ENCODE results near the gene SCNN1B. TPM values are rescaled to one million over a fixed set of nuclear protein-coding genes. Genes with fewer than 3 reads are reported as not detected.

Gene SCNN1B
- total RNA-seq, 2 donors from 2014 or later: 9.2 to 11.8 TPM

- no peak for DNase-seq (ENCODE audit: low spot score)
- Histone ChIP-seq H3K4me1 (replicated peaks) (no peaks in the 10 kb centered on the region), H3K27me3 (replicated peaks; ENCODE audit: insufficient read depth) (no peaks in the 10 kb centered on the region), H3K4me3 (no peak overlapping the region), H3K27ac (no peak overlapping the region), H3K36me3 (no peaks in the 10 kb centered on the region), H3K9me3 (no peaks in the 10 kb centered on the region)
- intact Hi-C loops (cut with DNase I): no loop called here
- TF ChIP-seq CTCF (IDR thresholded peaks at IDR 0.05): no peak
- 83% methylated on average over 7 of the region's 7 CpGs for WGBS
Observed at GRCh38 chr16:23306199-23307100, 4.3 kb downstream of the SCNN1B start.

GRCh38 chr16:23310217-23310616, 8.1 kb downstream of the SCNN1B start:
- no peak for DNase-seq (ENCODE audit: low spot score)
- Histone ChIP-seq H3K4me3 (no peak overlapping the region), H3K27me3 (replicated peaks; ENCODE audit: insufficient read depth) (peaks cover 2% of the 10 kb centered on the region), H3K9me3 (no peaks in the 10 kb centered on the region), H3K4me1 (replicated peaks) (no peaks in the 10 kb centered on the region), H3K27ac (no peak overlapping the region), H3K36me3 (no peaks in the 10 kb centered on the region)
- intact Hi-C loops (cut with DNase I): no loop called here
- TF ChIP-seq POLR2A (IDR thresholded peaks at IDR 0.05): no peak
- TF ChIP-seq POLR2AphosphoS5 (IDR thresholded peaks at IDR 0.05): peak; percentile 63
- no peak for TF ChIP-seq CTCF (IDR thresholded peaks at IDR 0.05)

- no peaks in the 10 kb centered on the region for H3K9me3 ChIP-seq
- H3K4me1 ChIP-seq (replicated peaks): no peaks in the 10 kb centered on the region
- TF ChIP-seq POLR2A (IDR thresholded peaks at IDR 0.05): no peak
- no peak for TF ChIP-seq CTCF (IDR thresholded peaks at IDR 0.05)
- TF ChIP-seq POLR2AphosphoS5 (IDR thresholded peaks at IDR 0.05): no peak
- intact Hi-C loops (cut with DNase I): no loop called here
- 98% methylated on average over 5 of the region's 5 CpGs for WGBS
- DNase-seq (ENCODE audit: low spot score): no peak
- no peak overlapping the region for H3K27ac ChIP-seq
- no peaks in the 10 kb centered on the region for H3K36me3 ChIP-seq
- no peak overlapping the region for H3K4me3 ChIP-seq
- H3K27me3 ChIP-seq (replicated peaks; ENCODE audit: insufficient read depth): peaks cover 2% of the 10 kb centered on the region
Observed at GRCh38 chr16:23310744-23311143, 8.6 kb downstream of the SCNN1B start.

- intact Hi-C loops (cut with DNase I): no loop called here
- no peak for TF ChIP-seq CTCF (IDR thresholded peaks at IDR 0.05)
- no peak for TF ChIP-seq POLR2AphosphoS5 (IDR thresholded peaks at IDR 0.05)
- no peak for TF ChIP-seq POLR2A (IDR thresholded peaks at IDR 0.05)
- no peak for DNase-seq (ENCODE audit: low spot score)
- Histone ChIP-seq H3K9me3 (no peaks in the 10 kb centered on the region), H3K27me3 (replicated peaks; ENCODE audit: insufficient read depth) (peaks cover 2% of the 10 kb centered on the region), H3K4me1 (replicated peaks) (no peaks in the 10 kb centered on the region), H3K27ac (no peak overlapping the region), H3K36me3 (no peaks in the 10 kb centered on the region), H3K4me3 (no peak overlapping the region)
- 98% methylated on average over 2 of the region's 2 CpGs for WGBS
Observed at GRCh38 chr16:23316232-23316631, 14.1 kb downstream of the SCNN1B start.
